Epithelial cell of prostate (primary cell): ENCODE results near the gene A1BG.

ENCODE experiments used
- DNase-seq: peaks from one replicate; pipeline ENCODE4 v3.0.0-alpha.2; 2011; ENCODE audit warnings: low read depth, low spot score
- H3K27ac ChIP-seq: fragments of 450-650 bp; 2 replicates; pipeline ENCODE4 v1.5.1; 2017; ENCODE audit warnings: mild to moderate bottlenecking

The A1BG gene

DNA sequence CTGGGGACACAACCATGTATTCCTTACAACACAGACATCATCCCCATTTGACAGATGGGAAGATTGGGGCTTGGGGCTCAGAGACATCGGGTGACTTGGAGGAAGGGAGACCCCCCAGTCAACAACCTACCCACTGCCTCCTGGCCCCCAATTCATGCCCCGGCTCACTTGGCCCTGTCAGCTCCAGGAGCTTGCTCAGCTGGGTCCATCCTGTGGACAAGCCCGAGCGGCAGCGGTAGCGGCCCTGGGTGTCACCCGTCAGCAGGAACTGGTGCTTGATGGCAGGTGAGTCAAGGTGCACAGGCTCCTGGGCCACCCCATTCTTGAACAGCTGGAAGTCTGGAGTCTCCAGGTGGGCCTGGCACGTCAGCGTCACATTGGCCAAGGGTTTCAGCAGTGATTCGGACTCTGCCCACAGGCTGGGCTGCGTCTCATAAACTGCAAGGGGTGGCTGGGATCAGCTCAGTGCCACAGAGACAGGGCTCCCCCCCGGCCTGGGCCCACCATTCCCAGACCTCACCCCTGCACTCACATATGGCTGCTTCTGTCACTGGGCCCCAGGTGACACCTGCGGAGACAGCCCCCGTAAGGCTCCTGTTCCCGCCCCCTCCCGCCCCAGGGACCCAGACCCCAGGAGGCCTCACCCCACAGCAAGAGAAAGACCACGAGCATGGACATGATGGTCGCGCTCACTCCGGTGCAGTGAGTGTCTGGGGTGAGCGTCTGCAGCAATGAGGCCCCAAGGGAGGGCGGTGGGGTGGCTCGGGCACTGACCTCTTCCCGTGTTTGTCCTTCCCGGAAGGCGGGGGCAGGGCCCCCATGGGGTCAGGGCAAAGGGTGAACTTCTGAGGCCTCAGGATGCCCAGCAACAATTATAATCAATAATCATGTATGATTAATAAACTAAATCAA is at the start of gene A1BG:
TSS of gene A1BG (minus strand) at position 733 of the 912 bp plus-strand sequence. CDS start at position 678, 55 bp downstream.
- no peak within 1 kb of the TSS for H3K27ac ChIP-seq
- no peak for DNase-seq

DNA sequence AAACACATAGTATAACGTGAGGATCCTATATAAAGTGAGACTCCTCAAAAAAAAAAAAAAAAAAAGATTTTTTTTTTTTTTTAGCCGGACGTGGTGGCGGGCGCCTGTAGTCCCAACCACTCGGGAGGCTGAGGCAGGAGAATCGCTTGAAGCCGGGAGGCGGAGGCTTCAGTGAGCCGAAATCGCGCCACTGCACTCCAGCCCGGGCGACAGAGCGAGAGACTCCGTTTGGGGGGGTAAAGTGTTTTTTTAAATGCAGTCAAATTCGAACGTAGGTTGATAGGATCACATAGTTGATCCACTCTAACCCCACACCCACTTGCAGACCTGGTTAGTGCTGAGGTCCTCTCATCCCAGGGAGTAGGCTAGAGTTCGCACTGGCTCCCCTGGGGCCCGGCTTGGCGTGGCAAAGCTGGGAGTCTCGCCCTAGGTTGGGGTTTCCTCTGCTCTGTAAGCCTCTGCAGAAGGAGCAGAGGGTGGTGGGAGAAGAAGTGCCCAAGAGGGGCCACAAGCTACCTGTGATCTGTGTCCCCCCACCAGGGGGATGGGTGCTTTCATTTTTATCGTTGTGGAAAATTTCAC is 48.6 kb upstream of the A1BG start:
- H3K27ac ChIP-seq: no peak overlapping the region
- no peak for DNase-seq

DNA sequence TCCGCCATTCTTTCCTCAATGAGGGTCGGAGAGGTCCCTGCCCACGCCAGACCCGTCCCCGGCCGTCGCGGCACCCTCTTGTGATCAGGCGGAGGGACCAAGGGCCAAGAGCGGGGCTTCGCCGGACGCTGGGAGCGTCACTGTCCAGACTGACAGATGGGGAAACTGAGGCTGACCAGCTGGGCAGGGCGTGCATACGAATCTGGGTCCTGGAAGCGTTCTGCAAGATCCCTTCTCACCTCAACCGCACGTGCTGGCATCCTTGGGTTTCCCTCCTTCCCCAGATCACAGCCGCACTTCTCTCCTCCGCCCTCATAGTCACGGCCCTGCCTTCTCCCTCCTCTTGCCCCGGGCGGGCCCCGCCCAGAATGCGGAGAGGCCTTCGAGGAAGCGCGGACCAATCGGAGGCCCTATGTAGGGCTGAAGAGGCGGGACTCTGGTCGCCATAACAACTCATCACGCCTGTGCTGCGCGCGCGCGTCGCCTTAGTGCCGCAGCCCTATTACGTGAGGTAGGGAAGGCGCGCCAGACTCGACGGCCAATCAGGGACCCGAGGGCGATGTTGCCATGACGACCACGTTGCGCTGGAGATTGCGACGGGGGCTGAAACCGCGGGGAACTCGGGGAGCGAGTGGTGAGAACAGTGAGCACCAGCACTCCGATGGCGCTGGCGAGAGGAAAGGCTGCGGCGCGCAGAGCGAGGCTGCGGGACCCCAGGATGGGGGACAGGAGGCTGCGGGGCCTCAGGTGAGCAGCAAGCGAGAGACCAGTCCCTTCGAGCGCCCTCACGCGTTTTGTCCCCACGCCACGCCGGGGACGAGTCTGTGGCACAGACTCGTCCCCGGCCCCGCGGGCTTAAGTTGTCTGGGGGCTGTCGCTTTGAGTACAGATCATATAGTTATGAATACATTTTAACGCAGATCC is 47.9 kb upstream of the A1BG start:
- no peak overlapping the region for H3K27ac ChIP-seq

DNA sequence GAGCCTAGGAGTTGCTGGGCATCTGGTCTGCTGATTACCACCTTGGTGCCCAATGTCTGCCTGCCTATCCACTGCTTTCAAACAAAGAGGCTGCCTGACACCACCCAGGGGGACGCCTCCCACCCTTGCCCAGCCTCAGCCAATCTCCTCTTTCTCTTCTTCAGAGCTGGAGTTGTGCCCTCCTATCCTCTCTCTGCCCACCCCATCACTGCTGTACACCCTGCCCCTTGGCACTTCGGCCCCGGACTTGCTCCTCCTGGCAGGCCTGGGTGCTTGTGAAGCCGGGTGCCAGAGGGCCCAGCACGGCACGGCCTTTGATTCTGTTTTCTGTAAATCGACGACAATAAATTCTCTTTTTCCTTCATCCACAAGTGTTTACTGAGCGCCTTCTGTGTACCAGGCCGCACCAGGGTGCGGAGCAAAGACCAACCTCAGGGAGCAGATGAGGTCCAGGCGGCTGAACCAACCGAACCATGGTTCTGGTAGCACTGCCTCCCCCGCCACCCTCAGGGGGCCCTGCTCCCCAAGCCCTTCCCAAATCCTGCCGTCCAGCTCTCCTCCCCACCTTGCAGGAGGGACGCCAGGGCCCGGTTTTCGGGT is 47.1 kb upstream of the A1BG start:
- no peak overlapping the region for H3K27ac ChIP-seq

More for the DNA sequence above, 47.9 kb upstream of the A1BG start:
- peak; percentile 97 for DNase-seq

GRCh38 chr19:58399903-58400302 is 46.6 kb upstream of the A1BG start:
- no peak for DNase-seq
- H3K27ac ChIP-seq: no peak overlapping the region

More for the DNA sequence above, 47.1 kb upstream of the A1BG start:
- DNase-seq: no peak

DNA sequence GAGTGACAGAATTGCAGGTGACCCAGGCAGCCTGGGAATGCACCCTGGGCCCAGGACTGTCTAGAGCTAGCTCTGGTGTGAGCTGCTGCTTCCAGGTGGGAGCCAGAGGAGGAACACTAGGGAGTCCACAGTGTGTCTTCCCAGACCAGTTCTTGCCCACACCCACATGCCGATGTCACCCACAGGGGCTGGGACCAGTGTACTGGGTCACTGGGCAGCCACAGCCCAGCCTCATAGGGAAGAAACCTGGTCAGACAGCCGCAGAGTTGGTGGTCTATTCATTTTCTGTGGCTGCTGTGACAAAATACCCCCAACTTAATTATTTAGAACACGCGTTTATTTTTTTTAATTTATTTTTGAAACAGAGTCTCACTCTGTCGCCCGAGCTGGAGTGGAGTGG is 45.3 kb upstream of the A1BG start:
- DNase-seq: no peak
- no peak overlapping the region for H3K27ac ChIP-seq

- DNase-seq: no peak
- H3K27ac ChIP-seq: no peak overlapping the region
Measured at GRCh38 chr19:58398087-58398486, 44.8 kb upstream of the A1BG start.

GRCh38 chr19:58397533-58398037 is 44.3 kb upstream of the A1BG start:
- no peak for DNase-seq
- H3K27ac ChIP-seq: no peak overlapping the region

- DNase-seq: no peak
- H3K27ac ChIP-seq: no peak overlapping the region
Measured at GRCh38 chr19:58396691-58397532, 43.6 kb upstream of the A1BG start.

DNA sequence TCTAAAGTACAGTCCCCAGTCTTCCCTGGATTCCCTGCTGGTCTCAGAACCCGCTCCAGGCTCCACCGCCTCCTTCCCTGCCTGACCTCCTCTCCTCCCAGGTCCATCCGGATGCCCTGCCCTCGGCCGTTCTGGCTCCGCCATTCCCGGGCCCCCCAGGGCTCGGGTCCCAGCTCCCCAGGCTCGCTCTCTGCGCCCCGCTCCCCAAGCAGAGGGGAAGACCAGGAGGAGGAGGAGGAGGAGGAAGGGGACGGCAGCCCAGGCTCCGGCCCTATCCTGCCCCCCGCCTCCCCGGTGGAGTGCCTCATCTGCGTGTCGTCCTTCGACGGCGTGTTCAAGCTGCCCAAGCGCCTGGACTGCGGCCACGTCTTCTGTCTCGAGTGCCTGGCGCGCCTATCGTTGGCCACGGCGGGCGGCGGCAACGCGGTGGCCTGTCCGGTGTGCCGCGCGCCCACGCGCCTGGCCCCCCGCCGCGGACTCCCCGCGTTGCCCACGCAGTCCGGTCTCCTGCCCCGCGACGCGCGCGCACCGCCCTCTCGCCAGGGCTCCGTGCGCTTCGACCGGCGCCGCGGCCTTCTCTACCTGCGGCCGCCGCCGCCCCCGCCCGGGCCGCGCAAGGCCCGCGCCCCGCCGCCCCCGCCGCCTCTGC is 42.8 kb upstream of the A1BG start:
- DNase-seq: no peak
- peak overlapping the region; percentile 86 for H3K27ac ChIP-seq

- H3K27ac ChIP-seq: peak within 1 kb of the TSS; percentile 86
- DNase-seq: peak; percentile 53
Measured at GRCh38 chr19:58395220-58395978, 42.1 kb upstream of the A1BG start, which contains the start of gene RNF225. Gene RNF225 (plus strand): TSS chr19:58395656. CDS start chr19:58396090, 434 bp downstream.

DNA sequence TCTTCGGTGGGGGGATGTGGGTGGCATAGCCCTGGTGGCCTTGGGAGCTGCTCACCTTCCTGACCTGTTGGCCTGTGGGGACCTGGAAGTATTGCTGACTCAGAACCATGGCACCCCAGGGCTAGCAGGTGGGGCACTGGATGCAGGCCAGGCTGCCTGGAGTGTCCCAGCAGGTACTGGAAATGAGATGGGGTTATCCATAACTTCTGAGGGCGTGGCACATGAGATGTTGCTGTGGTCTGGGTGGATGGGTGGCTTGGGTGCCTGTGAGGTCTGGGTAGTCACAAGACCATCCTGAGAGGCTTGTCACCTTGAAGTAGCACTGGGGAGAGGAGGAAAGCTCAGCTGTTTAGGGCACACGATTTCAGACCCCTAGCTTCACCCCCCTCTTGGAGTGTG is 41.5 kb upstream of the A1BG start:
- peak overlapping the region; percentile 86 for H3K27ac ChIP-seq
- DNase-seq: no peak

DNA sequence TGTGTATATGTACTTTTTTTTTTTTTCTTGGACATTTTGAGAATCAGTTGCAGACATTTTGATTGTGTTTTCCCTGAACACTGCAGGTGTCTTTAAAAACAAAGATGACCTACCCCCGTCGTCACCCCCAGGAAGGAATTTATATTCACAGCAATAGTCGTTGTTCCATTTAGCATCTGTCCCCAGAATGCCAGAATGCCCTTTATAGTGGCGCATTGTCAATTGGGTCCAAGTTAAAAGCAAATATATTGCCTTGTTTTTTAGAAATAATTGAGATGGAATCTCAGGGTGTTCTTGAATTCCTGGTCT is 40.4 kb upstream of the A1BG start:
- H3K27ac ChIP-seq: peak overlapping the region; percentile 86
- DNase-seq: no peak

GRCh38 chr19:58392945-58393724 is 39.8 kb upstream of the A1BG start:
- H3K27ac ChIP-seq: peak overlapping the region; percentile 86
- DNase-seq: no peak

DNA sequence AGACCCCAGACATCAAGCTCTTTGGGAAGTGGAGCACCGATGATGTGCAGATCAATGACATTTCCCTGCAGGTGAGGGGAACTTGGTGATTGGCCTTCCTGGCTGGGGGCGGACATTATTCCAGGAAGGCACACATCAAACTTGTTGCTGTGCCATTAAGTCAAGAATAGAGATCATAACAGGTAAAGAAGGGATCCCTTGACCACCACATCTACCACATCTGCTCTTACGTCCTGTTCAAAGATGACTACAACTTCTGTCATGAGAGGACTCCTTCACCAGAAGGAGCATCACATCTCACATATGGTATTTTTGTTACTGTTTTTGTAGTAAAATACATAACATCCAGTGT is 34.9 kb upstream of the A1BG start:
- peak overlapping the region; percentile 97 for H3K27ac ChIP-seq
- no peak for DNase-seq

DNA sequence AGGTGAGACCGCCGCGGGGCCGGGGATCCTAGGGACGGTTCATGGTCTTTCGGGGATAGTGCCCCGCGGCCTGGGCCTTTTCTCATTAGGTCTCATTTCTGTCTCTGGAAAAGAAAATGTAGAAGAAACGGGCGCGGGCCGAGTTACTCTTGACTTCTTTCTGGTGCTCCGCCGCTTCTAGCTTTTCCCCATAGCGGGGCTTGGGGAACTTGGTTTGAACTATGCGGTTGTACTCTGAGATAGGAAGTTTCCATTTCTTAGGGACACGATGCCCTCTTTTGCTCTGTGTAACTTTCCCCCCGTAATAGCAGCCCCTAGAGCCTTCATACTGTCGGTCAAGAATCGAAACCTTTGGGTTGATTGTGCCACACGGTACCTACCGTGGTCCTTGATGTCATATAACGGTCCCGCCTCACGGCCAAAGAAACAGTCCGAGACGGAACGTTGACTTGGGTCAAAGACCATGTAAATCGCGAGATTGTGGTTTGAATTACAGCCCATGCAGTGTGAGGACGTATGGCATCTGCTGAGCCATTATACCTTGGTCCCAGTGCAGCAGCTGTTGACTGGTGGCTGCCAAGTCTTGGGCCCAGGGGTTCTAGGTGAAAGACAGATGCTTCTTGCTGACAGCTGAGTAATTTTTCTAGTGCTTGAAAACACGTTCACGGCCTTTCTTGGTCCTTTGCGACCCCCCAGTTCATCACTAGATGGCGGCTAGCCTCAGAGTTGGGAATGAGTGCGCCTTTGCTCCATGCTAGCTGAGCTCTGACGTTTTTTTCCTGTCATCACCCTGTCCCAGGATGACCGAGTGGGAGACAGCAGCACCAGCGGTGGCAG is 34.3 kb upstream of the A1BG start:
- DNase-seq: no peak

More for the DNA sequence above, 34.3 kb upstream of the A1BG start:
- H3K27ac ChIP-seq: peak overlapping the region; percentile 97
